ENCODE results near the gene ASAP2.

DNA sequence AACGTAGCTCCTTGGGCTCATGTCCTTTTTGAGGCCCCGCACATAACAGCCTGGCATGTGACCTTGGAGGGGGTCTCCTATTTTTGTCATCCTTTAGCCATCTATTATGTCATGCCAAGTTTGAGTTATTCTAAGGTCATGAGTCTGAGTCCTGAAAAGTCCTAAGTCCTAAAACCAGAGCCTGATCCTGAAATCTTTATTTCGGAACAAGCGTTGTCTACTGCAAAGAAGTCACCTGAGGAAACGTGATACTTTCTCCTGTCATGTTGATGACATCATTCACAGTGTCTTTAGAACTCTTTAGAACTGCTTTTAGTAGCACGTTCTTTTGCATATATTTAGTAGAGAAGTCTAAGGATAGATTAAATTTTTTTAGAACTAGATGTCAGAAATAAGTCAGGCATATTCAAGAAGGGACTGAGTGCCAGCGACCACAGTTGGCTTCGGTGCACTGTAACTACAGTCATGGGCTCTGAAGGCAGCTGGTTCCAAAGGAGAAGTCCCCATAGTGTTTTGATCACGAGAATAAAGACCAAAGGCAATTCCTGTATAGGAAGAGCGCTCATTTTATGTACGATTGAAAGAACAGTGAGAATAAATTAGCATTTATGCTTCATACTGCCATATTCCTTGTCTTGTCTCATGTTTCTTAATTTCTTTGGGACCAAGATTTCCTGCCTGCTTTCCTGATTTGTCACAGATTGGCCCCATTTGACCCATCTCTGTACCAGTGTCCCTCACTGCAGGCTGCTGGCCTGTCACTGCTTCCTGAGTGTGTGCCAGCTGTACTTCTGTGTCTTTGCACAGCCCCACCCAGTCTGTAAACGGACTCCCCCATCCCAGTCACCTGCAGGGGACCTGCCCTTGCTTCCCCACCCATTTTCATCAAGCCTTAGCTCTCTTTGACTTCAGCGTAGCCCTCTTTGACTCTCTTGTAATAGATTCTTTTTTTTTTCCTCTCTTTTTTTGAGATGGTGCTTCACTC is 75.8 kb downstream of the ASAP2 start:
- TF ChIP-seq SIN3A (IDR thresholded peaks at IDR 0.05; ENCODE audit: borderline replicate concordance, insufficient read depth, low read length) = no peak
- TF ChIP-seq POLR2AphosphoS5 (IDR thresholded peaks at IDR 0.05; ENCODE audit: low read depth, low read length) = no peak
- TF ChIP-seq, protein P1, sequence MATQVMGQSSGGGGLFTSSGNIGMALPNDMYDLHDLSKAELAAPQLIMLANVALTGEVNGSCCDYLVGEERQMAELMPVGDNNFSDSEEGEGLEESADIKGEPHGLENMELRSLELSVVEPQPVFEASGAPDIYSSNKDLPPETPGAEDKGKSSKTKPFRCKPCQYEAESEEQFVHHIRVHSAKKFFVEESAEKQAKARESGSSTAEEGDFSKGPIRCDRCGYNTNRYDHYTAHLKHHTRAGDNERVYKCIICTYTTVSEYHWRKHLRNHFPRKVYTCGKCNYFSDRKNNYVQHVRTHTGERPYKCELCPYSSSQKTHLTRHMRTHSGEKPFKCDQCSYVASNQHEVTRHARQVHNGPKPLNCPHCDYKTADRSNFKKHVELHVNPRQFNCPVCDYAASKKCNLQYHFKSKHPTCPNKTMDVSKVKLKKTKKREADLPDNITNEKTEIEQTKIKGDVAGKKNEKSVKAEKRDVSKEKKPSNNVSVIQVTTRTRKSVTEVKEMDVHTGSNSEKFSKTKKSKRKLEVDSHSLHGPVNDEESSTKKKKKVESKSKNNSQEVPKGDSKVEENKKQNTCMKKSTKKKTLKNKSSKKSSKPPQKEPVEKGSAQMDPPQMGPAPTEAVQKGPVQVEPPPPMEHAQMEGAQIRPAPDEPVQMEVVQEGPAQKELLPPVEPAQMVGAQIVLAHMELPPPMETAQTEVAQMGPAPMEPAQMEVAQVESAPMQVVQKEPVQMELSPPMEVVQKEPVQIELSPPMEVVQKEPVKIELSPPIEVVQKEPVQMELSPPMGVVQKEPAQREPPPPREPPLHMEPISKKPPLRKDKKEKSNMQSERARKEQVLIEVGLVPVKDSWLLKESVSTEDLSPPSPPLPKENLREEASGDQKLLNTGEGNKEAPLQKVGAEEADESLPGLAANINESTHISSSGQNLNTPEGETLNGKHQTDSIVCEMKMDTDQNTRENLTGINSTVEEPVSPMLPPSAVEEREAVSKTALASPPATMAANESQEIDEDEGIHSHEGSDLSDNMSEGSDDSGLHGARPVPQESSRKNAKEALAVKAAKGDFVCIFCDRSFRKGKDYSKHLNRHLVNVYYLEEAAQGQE (IDR thresholded peaks at IDR 0.05; ENCODE audit: insufficient read depth in 1 of 2, low read depth in 2 of 2, low read length in 2 of 2) = no peak

Data from PFSK-1 (cell line).